ENCODE data around the gene IHH. TPM values are rescaled to one million over a fixed set of nuclear protein-coding genes. Genes with fewer than 3 reads are reported as not detected.

Gene IHH
- total and polyA plus RNA-seq, 2 of the 8 experiments (the other 6 are each of a cell fraction or from before 2014, with no cell fraction given) = 0.03 TPM; not detected in 1

GRCh38 chr2:219028996-219029828 is 31.5 kb downstream of the IHH start (continued):
- no peak for TF ChIP-seq USF2 (IDR thresholded peaks at IDR 0.05; ENCODE audit: low read length)
- TF ChIP-seq CHD1 (IDR thresholded peaks at IDR 0.05; ENCODE audit: low read depth, low read length) = no peak
- no peak for TF ChIP-seq SP1 (IDR thresholded peaks at IDR 0.05; ENCODE audit: low read depth, low read length)
- no peak for TF ChIP-seq RNF2 (IDR thresholded peaks at IDR 0.05; ENCODE audit: borderline replicate concordance, low read depth, low read length, missing control alignments, poor library complexity, severe bottlenecking)
- no peak for TF ChIP-seq MAX (IDR thresholded peaks at IDR 0.05)
- no peak for TF ChIP-seq POU5F1 (IDR thresholded peaks at IDR 0.05; ENCODE audit: low read depth, low read length)

Data from H1 (cell line).